Measurements from ENCODE around the gene DEXI.
A peak's percentile ranks its signal among the peaks of the same experiment; 100 is the strongest.

DEXI gene

GRCh38 chr16:10941127-10941933, 938 bp downstream of the DEXI start:
- H3K36me3 Mint-ChIP-seq (ENCODE audit: low read depth), result peaks cover 18% of the 10 kb centered on the region
- peak overlapping the region; percentile 94 for H3K4me3 Mint-ChIP-seq
- no peaks in the 10 kb centered on the region for H3K27me3 Mint-ChIP-seq (ENCODE audit: low read depth)
- H3K27ac Mint-ChIP-seq, result peak overlapping the region; percentile 79
- no peaks in the 10 kb centered on the region for H3K9me3 Mint-ChIP-seq
- H3K4me1 Mint-ChIP-seq (ENCODE audit: low read depth), result peaks cover 76% of the 10 kb centered on the region

- H3K4me1 Mint-ChIP-seq (ENCODE audit: low read depth), result peaks cover 74% of the 10 kb centered on the region
- peak overlapping the region; percentile 94 for H3K4me3 Mint-ChIP-seq
- no peaks in the 10 kb centered on the region for H3K27me3 Mint-ChIP-seq (ENCODE audit: low read depth)
- peak overlapping the region; percentile 79 for H3K27ac Mint-ChIP-seq
- peaks cover 19% of the 10 kb centered on the region for H3K36me3 Mint-ChIP-seq (ENCODE audit: low read depth)
- H3K9me3 Mint-ChIP-seq, result no peaks in the 10 kb centered on the region
Observed at GRCh38 chr16:10940501-10941079, 1.7 kb downstream of the DEXI start.

- Mint-ChIP-seq H3K27ac (peak overlapping the region; percentile 26), H3K4me1 (ENCODE audit: low read depth) (peaks cover 68% of the 10 kb centered on the region), H3K9me3 (no peaks in the 10 kb centered on the region), H3K36me3 (ENCODE audit: low read depth) (peaks cover 17% of the 10 kb centered on the region), H3K4me3 (peak overlapping the region; percentile 94), H3K27me3 (ENCODE audit: low read depth) (no peaks in the 10 kb centered on the region)
Observed at GRCh38 chr16:10939649-10940234, 2.5 kb downstream of the DEXI start.

GRCh38 chr16:10938796-10939648, 3.2 kb downstream of the DEXI start:
- Mint-ChIP-seq H3K9me3 (no peaks in the 10 kb centered on the region), H3K4me1 (ENCODE audit: low read depth) (peaks cover 68% of the 10 kb centered on the region), H3K27ac (peak overlapping the region; percentile 75), H3K36me3 (ENCODE audit: low read depth) (peaks cover 17% of the 10 kb centered on the region), H3K4me3 (peak overlapping the region; percentile 94), H3K27me3 (ENCODE audit: low read depth) (no peaks in the 10 kb centered on the region)

- Mint-ChIP-seq H3K9me3 (no peaks in the 10 kb centered on the region), H3K36me3 (ENCODE audit: low read depth) (peaks cover 17% of the 10 kb centered on the region), H3K4me1 (ENCODE audit: low read depth) (peaks cover 70% of the 10 kb centered on the region), H3K4me3 (peak overlapping the region; percentile 94), H3K27me3 (ENCODE audit: low read depth) (no peaks in the 10 kb centered on the region), H3K27ac (peak overlapping the region; percentile 75)
Observed at GRCh38 chr16:10938321-10938720, 3.9 kb downstream of the DEXI start.

- H3K4me1 Mint-ChIP-seq (ENCODE audit: low read depth), result peaks cover 66% of the 10 kb centered on the region
- no peaks in the 10 kb centered on the region for H3K9me3 Mint-ChIP-seq
- H3K4me3 Mint-ChIP-seq, result peak overlapping the region; percentile 94
- peaks cover 21% of the 10 kb centered on the region for H3K36me3 Mint-ChIP-seq (ENCODE audit: low read depth)
- no peak overlapping the region for H3K27ac Mint-ChIP-seq
- no peaks in the 10 kb centered on the region for H3K27me3 Mint-ChIP-seq (ENCODE audit: low read depth)
Observed at GRCh38 chr16:10937068-10937859, 5.0 kb downstream of the DEXI start.

- Mint-ChIP-seq H3K4me3 (peak overlapping the region; percentile 29), H3K36me3 (ENCODE audit: low read depth) (peaks cover 22% of the 10 kb centered on the region)
Observed at GRCh38 chr16:10936272-10936984, 5.8 kb downstream of the DEXI start.

GRCh38 chr16:10935226-10935915, 6.9 kb downstream of the DEXI start:
- H3K4me1 Mint-ChIP-seq (ENCODE audit: low read depth), result peaks cover 56% of the 10 kb centered on the region
- H3K36me3 Mint-ChIP-seq (ENCODE audit: low read depth), result peaks cover 18% of the 10 kb centered on the region
- H3K9me3 Mint-ChIP-seq, result no peaks in the 10 kb centered on the region
- peak overlapping the region; percentile 2 for H3K27ac Mint-ChIP-seq
- H3K27me3 Mint-ChIP-seq (ENCODE audit: low read depth), result no peaks in the 10 kb centered on the region
- peak overlapping the region; percentile 2 for H3K4me3 Mint-ChIP-seq

More at GRCh38 chr16:10936272-10936984, 5.8 kb downstream of the DEXI start:
- Mint-ChIP-seq H3K4me1 (ENCODE audit: low read depth) (peaks cover 64% of the 10 kb centered on the region), H3K9me3 (no peaks in the 10 kb centered on the region), H3K27me3 (ENCODE audit: low read depth) (no peaks in the 10 kb centered on the region), H3K27ac (no peak overlapping the region)

- no peaks in the 10 kb centered on the region for H3K9me3 Mint-ChIP-seq
- H3K36me3 Mint-ChIP-seq (ENCODE audit: low read depth), result peaks cover 15% of the 10 kb centered on the region
- H3K27me3 Mint-ChIP-seq (ENCODE audit: low read depth), result no peaks in the 10 kb centered on the region
- H3K27ac Mint-ChIP-seq, result peak overlapping the region; percentile 73
- H3K4me1 Mint-ChIP-seq (ENCODE audit: low read depth), result peaks cover 52% of the 10 kb centered on the region
- no peak overlapping the region for H3K4me3 Mint-ChIP-seq
Observed at GRCh38 chr16:10934325-10935107, 7.8 kb downstream of the DEXI start.

- Mint-ChIP-seq H3K27ac (peak overlapping the region; percentile 73), H3K4me3 (no peak overlapping the region), H3K4me1 (ENCODE audit: low read depth) (peaks cover 46% of the 10 kb centered on the region), H3K36me3 (ENCODE audit: low read depth) (peaks cover 13% of the 10 kb centered on the region), H3K9me3 (no peaks in the 10 kb centered on the region), H3K27me3 (ENCODE audit: low read depth) (no peaks in the 10 kb centered on the region)
Observed at GRCh38 chr16:10933865-10934264, 8.4 kb downstream of the DEXI start.

GRCh38 chr16:10932959-10933710, 9.1 kb downstream of the DEXI start:
- no peak overlapping the region for H3K27ac Mint-ChIP-seq
- H3K4me1 Mint-ChIP-seq (ENCODE audit: low read depth), result peaks cover 38% of the 10 kb centered on the region
- H3K9me3 Mint-ChIP-seq, result no peaks in the 10 kb centered on the region
- H3K4me3 Mint-ChIP-seq, result no peak overlapping the region
- H3K36me3 Mint-ChIP-seq (ENCODE audit: low read depth), result peaks cover 9% of the 10 kb centered on the region
- no peaks in the 10 kb centered on the region for H3K27me3 Mint-ChIP-seq (ENCODE audit: low read depth)
